CD1c-positive myeloid dendritic cell (primary cell): Measurements from ENCODE around the gene ELAVL1.
A peak's percentile ranks its signal among the peaks of the same experiment; 100 is the strongest.

Source experiments
- DNase-seq: peaks from one replicate; pipeline ENCODE4 v3.0.0-alpha.2; 2016; ENCODE audit errors: extremely low spot score

Gene ELAVL1

DNA sequence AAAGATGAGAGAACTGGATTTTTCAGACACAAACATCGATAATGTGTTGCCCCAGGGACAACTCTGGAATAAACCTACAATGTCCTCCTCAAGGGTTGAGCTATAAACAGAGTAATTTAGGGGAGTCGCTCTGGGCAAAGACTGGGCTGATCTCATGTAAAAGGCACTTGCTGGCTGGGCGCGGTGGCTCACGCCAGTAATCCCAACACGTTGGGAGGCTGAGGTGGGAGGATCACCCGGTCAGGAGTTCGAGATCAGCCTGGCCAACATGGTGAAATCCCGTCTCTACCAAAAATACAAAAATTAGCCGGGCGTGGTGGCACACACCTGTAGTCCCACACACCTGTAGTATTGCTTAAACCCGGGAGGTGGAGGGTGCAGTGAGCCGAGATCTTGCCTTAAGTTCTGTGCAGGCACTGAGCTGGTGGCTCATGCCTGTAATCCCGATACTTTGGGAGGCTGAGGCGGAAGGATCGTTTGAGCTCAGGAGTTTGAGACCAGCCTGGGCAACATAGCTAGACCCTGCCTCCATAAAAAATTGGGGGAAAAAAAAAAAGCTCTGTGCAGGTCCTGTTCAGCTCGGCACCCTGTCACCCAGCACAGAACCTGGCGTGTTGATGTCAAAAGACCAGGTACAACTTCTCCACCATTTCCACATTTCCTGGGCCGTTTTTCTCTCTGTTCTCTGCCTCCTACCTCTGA is 63.4 kb downstream of the ELAVL1 start:
- no peak for DNase-seq

DNA sequence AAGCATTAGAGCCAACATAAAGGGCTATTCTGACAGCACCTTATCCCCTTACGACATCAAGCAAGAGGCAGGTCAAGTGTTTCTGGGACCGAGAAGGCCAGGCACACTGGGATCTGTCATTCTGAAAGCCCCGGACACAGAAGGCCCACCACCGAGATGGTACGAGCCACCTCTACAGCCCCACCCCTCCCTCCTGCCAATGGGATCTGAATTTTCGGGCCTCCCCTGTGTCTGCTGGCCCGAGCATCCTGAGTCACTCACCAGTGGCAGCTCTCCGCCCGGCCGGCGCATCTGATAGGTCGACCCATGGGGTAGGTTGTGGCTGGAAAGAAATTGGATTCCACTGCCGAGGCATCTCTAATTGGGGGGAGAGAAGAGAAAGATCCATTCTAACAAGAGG is 64.6 kb downstream of the ELAVL1 start:
- DNase-seq: no peak

DNA sequence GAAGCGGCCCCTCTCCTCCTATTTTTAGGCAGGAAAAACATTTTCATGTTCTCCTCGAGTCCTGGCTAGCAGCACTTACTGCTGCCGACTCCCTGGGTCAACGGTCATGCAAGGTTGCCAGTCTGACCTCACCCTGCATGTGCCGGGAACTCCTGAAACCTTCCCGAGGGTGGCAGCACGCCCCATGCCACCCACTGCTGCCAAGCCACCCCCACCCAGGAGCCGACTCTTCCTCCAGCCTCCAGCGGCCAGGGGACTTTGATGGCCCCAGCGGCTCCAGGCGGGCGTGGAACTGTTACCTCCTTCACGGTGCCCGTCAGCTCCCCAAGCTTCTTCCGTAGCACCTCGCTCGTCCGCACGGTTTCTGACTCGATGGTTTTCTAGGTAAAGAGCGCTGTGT is 70.7 kb downstream of the ELAVL1 start:
- no peak for DNase-seq

DNA sequence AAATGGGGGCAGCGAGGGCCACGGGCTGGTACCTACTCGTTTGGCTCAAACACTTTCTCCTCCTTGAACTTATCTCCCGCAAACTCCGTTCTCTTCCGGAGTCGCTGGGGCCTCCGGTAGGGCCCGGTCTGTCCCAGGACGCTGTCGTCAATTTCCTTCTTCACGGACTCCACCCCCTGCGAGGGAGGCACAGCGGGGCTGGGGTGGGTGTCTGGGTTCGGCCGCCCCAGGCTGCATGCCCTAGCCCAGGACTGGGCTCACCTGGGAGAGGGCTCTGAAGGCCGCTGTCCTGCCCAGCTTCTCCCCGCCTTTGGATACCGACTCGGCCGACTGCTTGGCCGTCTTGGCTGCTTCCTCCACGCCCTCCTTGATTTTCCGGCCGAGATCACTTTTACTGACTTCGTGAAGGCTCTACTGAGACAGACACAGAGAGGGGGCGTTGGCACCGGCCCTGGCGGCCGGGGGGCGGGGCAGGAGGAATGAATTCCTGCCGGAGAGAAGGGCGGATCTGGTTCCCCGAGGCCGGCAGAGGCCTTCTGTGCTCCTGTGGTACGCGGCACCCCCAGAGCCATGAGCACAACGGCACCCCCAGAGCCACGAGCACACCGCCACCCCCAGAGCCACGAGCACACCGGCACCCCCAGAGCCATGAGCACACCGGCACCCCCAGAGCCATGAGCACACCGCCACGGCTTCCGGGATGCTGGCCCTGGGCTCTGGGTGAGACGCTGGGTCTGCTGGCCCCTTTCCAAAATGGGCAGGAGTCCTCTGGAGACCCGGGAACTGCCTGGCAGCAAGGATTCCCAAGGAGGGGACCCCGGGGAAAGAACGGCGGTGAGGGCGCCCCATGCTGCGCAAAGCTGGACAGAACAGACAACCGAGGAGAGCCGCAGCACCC is 71.4 kb downstream of the ELAVL1 start:
- no peak for DNase-seq

DNA sequence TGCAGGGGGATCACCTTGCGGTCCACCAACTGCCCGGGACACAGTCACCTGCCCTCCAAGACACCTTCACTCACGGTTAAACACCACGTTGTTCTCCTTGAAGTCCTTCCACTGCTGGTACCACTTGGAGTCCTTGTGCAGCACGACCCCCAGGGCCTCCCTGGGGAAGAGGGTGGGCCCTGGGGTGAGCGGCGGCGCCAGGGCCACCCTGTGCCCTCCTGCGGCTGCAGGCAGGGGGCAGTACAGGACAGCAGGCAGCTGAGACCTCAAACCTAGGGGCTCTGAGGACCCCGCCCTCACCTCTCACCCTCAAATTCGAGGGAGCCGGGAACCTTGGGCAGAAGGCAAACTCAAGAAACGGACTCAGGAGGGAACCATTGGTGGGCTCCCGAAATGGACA is 72.0 kb downstream of the ELAVL1 start:
- no peak for DNase-seq

DNA sequence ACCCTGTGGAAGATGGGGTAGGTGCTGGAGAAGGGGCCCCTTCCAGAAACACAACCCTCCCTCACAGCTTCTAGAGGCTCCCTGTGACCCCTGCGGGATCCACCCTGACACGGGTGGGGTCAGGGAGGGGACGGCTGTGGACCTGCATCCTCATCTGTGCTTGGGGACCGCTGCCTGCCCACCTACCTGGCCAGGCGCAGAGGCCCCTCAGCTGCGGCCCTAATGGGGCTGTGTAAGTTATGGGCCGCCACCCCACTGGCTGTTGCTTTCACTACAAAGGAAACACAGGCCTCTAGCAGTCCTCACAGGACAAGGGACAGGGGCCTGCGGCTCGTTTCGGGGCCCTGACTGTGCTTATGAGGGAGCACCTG is 72.5 kb downstream of the ELAVL1 start:
- no peak for DNase-seq

DNA sequence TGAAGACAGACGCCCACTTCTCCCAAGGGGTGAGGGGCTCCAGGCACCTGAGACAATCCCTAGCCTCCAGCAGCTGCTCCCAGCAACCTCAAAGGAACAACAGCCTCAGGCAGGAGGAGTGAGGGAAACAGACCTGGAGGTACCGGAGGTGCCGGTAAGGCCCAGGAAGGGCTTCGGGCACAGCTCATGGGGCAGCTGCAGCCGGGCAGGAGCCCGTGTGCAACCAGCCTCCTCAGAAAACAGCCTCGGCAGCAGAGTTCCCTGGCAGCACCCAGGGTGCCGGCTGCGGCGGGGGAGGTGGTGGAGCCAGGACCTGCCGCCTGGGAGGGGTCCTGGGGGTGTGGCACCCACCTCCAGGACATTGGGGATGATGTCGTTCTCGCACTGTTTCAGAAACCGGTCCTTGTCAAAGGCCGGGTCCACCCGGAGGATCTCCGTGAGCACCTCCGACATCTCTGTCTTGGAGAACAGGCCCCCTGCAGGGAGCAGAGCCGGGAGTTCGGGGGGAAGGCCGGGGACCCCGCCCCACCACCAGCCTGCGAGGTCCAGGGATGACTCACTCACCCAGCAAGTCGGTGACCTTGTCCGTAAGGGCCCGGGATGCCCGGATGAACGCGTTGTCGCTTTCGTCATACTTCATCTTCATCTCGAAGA is 73.0 kb downstream of the ELAVL1 start:
- no peak for DNase-seq

DNA sequence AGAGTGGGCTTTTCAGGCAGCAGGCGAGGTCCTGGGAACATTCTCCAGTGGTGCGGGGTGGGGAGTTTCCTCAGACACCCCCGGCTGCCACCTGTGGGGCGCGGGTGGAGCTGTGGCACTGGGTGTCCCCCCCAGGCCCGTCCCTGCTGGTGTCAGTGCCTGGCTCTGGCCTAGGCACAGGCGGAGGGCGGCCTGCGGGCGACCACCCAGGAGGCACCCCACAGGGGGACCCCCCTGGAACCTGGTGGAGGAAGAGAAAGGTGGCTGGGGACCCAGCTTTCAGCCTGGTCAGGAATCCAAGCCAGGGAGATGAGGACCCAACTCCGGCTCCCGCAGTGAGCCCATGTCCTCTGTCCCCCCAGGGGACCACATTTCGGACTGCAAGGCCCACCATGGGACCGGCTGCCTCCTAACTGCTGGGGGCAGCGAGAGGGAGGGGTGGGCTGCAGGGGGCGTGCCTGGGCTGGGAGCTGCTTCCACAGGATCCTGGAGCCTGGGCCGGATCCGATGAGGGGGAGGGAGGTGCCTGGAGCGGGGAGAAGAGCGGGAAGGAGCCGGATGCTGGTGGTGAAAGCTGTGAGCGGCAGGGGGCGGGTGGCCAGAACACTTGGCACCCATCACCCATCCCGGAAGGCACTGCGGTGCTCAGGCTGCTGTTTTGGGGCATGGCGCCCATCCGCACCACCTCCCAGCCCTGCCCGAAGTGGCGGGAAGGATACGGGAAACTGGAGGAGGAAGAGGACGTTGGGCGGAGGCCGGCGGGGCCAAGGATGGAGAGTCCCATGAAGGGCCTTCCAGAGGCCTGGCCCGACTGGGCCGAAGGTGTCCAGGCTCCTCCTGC is 74.0 kb downstream of the ELAVL1 start:
- no peak for DNase-seq

DNA sequence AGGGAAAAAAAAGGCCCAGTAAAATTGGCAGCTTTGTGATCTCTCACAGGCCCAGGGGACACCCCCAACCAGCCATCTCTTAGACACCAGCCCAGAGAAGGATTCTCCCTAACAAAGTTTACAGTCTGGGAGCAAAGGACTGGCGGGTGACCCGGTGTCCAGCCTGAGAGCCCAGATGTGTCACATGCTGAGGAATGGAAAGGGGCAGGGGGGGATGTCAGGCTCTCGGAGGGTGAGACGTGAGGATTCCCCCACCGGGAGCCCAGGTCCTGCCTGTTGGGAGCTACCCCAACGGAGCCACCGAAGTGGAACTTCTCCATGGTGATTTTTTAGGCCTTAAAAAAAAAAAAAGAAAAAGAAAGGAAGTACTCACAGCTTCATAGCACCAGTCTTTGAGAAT is 74.7 kb downstream of the ELAVL1 start:
- no peak for DNase-seq

DNA sequence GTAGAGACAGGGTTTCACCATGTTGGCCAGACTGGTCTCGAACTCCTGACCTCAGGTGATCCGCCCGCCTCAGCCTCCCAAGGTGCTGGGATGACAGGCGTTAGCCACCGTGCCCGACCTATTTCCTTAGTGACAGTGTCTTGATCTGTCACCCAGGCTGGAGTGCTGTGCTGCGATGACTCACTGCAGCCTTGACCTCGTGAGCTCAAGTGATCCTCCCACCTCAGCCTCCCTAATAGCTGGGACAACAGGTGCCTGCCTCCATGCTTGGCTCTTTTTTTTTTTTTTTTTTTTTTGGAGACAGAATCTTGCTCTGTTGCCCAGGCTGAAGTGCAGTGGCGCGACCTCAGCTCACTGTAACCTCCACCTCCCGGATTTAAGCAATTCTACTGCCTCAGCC is 75.4 kb downstream of the ELAVL1 start:
- DNase-seq: peak; percentile 24

DNA sequence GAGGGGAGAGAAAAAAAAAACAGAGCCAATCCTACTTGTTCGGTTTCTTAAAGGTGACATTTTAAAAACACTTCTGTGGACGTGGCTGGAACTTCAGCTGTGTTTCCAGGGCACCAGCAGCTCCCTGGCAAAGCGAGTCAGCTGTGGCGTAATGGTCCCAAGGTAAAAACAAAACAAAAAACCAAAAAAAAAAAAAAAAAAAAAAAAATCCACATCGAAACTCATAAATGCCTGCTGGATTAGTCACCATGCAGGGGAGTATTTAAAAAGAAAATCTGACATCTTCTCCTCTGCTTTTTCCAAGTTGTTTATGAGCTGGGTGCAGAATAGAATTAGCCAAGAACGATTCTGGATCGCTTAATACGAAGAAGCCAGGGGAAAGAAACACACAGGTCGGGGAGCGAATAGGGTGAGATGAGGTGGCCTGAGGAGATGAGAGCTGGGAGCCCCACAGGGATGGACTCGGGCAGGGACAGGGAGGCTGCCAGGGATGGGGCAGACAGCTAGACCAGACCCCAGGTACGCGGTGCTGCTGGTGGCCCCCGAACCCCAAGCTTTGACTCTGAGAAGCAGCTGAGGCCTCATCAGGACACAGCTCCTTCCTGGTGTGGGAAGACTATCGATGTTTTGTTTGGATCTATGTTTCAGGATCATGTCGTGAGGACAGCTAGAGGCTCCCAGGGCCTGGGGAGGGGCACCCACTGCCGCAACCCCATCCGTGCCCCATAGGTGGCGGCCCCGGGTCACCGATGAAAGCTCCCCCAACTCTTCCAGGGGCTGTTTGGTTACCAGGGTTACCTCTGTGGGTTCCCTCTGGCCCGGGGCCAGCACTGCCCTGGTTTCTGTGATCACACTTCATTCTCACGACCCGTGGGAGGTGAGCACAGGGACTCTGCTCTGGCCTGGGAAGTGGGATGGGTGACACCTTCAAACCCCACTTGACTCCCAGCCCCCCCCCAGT is 76.4 kb downstream of the ELAVL1 start:
- DNase-seq: peak; percentile 78

DNA sequence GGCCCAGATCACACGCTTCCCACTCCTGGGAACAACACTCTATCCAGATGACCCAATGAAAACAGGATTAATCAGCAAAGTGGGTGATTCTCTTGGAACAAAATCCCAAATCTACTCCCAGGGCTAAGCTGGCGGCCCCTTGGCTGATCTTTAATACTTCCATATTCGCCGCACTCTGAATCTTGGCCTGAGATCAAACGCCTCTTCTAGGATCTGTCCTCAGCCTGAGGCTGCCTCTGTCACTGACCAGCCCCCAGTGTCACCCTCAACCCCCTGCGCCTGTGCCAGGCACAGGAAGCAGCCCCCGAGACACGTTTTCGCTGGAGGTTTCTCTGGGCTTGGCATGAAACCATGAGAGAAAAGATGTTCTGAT is 77.1 kb downstream of the ELAVL1 start:
- DNase-seq: no peak

DNA sequence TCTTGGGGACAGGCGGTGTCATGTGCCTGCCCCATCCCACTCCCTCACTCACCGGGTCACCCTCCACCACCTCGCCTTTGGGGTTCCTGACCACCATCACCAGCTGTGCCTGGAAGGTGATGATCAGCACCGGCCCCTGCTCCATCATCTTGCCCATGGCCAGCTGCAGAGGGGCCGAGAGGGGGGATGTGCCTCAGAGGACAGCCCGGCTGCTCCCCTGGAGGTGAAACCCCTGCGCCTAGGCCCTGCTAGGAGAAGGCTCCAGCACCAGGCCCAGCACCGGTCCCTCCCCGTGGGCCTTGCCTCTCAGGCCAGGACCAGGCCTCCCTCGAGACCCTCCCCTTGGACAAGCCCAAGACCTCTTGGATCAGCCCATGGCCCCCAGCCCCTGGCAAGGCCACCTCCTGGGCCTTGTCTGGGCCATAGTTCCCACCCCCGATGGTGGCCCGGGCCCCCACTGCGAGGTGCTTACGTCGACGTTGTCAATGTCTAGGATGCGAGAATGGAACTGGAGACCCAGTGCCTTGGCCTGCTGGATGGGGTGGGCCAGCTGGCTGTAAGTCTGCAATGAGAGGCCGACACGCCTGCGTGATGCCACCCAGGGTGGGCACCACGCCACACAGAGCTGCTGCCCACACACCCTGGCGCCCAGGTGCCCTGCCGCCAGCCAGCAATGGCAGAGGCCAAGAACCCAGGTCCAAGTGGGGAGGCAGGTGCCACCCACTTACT is 77.7 kb downstream of the ELAVL1 start:
- DNase-seq: no peak

DNA sequence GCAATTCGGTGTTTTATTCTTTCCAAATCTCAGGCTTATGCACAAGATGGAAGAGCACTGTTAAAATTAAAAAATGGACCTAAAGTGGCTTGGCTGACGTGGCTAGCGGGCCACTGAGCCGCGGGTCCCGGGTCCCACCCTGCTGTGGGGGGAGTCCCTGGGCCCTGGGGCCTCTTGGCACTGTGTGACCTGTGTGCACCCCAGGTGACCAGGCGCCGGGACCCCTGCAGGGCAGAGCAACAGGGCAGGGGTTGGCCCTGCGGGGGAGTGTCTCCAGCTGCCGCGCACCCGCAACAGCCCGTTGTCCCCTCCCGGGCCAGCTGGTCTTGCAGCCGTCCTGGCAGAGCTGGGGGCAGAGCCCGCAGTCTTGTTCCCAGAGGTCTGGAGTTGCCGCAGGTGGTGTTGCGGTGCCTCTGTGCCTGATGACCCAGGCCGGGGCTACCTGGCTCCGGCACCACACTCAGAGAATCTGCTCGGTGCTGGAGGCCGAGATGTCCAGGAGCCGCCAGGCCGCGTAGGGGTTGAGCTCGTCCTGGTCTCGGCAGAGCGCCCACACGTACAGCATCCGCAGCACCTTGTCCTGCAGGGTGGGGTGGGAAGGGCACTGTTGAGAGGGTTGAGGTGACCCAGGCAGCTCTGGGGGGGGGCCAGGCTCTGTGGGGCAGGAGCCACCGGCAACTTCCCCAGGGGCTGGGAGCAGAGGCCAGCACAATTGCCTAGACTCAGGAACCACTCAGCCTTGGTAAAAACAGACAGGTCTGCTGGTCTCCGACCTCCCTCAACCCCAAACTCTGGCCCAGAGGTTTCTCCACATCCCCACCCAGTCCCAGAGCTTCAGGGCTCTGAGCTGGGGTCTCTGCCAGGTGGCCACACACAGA is 78.5 kb downstream of the ELAVL1 start:
- DNase-seq: no peak

DNA sequence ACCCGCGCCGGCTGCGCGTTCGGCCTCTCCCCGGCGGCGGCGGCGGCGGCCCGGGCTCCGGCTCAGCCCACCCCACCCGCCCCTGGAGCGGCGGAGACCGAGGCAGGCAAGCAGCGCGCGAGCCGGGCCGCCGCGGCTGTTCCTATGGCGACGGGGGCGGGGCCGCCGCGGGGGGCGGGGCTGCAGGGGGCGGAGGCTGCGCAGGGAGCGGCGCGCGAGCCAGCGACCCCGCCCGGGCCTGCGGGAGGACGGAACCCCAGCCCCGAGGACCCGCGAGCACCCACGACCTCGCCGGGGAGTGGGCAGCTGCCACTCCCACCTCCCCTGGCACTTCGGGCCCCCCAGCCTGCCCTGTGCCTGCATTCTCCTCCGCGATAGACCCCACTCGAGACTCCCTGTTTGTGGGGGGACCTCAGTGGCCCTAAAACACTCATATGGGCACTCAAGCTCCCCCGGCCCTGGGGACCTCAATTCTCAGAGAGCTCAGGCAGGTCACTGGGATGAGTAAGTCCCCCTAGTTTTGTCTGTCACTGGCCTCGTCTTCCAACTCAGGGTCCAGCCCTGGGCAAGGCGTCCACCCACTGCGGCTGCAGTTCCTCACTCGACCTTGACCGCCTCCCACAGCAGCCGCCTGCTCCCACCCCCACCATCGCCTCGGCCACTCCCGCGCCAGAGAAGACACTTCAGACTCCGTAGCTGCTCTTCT is 79.3 kb downstream of the ELAVL1 start, which contains the start of gene CTXN1:
CTXN1 (minus strand) TSS at position 115 of the 706 bp plus-strand sequence. CDS start 597 bp downstream, outside the sequence.
- peak; percentile 69 for DNase-seq

DNA sequence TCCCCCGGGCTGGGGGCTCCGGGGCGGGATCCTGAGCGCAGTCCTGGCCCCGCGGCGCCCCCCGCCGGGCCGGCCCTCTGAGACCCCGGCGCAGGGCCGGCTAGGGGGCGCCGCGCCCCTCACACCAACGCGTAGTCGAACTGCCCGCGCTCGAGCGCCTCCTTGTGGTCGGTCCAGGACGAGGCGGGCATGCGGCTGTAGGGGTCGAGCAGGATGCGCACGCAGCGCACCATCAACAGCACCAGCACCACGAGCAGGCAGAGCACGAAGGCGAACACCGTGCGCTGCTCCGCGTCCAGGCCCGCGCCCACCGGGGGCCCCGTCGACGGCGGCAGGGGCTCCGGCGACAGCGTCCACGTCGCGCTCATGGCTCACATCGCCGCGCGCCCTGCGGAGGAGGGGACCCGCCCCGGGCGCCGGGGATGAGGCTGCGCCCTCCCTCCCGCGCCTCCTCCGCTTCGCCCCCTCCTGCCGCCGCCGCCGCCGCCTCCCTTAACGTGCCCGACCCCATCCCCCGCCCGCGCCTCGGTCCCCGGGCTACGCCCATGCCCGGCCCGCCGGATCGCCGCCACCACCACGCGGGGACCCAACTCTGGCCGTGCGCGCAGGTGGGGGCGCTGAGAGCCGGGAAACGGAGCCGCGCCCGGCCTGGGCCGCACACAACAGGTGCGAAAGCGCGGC is 80.1 kb downstream of the ELAVL1 start:
- DNase-seq: peak; percentile 78

DNA sequence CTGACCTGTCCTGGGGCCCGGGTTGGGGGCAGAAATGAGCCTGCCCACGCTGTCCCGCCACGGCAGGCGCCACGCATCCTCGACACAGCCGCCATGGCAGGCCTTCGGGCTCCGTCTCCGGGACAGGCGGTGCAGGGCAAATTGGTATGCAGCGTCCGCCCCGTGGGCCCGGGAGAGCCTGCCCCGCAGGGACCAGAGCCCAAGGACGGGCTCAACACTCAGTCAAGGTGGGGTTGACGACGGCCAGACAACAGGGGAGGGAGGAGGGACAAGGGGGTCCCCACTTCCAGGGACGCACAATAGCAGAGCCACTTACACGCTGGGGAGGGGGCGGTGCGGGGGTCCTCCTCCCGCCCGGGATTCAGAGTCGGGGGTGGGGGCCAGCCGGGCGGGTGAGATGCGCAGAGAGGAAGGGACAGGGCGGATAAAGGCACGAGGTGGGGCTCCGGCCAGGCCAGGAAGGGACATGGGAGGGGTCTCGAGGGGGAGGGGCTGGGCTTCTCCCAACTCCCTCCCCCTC is 80.7 kb downstream of the ELAVL1 start:
- DNase-seq: no peak
